ENCODE data around the gene C17orf75.
"Not testable (repeated sequence)": the region's sequence is repeated elsewhere in the genome, so short reads cannot be mapped to it uniquely, and the experiment has no call there.

C17orf75 gene

DNA sequence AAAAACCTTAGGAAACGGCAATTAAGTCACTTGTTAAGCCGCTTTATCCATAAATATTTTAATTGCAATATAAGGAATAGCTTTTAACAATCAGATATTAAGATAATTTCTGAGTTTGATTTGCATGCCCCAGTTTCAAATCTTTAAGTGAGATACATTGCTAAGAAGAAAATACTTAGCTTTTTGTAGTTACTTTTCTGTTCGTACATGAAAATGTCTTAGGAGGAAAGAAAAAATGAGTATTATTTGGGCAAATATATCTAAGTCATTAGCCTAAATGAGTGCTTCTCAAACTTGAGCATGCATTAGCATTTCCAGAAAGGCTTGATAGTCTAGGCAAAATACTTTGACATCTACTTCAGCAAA, 14.4 kb upstream of the C17orf75 start:
- ATAC-seq (replicated peaks; ENCODE audit: extremely low read depth, poor library complexity, severe bottlenecking): no peak
- Mint-ChIP-seq H3K36me3 (ENCODE audit: insufficient read depth) (peaks cover 79% of the 10 kb centered on the region), H3K4me3 (peak overlapping the region; percentile 52), H3K27ac (ENCODE audit: low read depth) (no peak overlapping the region), H3K27me3 (no peaks in the 10 kb centered on the region), H3K4me1 (peaks cover 40% of the 10 kb centered on the region), H3K9me3 (no peaks in the 10 kb centered on the region)
- no peak for DNase-seq (ENCODE audit: low spot score in 2 of 2)

- Mint-ChIP-seq H3K27me3 (no peaks in the 10 kb centered on the region), H3K36me3 (ENCODE audit: insufficient read depth) (peaks cover 75% of the 10 kb centered on the region), H3K4me3 (peak overlapping the region; percentile 59), H3K27ac (ENCODE audit: low read depth) (peak overlapping the region; percentile 73), H3K9me3 (no peaks in the 10 kb centered on the region), H3K4me1 (peaks cover 36% of the 10 kb centered on the region)
- no peak for DNase-seq (ENCODE audit: low spot score in 2 of 2)
- ATAC-seq (replicated peaks; ENCODE audit: extremely low read depth, poor library complexity, severe bottlenecking): no peak
These were observed 13.8 kb upstream of the C17orf75 start for GRCh38 chr17:32355649-32356377.

DNA sequence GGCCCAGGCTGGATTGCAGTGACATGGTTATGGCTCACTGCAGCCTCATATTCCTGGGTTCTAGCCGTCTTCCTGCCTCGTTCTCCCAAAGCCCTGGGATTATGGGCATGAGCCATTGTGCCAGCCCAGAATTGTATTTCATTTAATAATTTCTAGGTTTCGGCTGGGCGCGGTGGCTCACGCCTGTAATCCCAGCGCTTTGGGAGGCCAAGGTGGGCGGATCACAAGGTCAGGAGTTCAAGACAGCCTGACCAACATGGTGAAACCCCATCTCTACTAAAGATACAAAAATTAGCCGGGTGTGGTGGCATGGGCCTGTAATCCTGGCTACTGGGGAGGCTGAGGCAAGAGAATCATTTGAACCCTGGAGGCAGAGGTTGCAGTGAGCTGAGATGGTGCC, 10.8 kb upstream of the C17orf75 start:
- peaks cover 36% of the 10 kb centered on the region for H3K4me1 Mint-ChIP-seq
- not testable (repeated sequence) for H3K27me3 Mint-ChIP-seq; DNase-seq (ENCODE audit: low spot score in 2 of 2); H3K9me3 Mint-ChIP-seq; ATAC-seq (replicated peaks; ENCODE audit: extremely low read depth, poor library complexity, severe bottlenecking)
- H3K36me3 Mint-ChIP-seq (ENCODE audit: insufficient read depth): peaks cover 59% of the 10 kb centered on the region
- peak overlapping the region; percentile 96 for H3K4me3 Mint-ChIP-seq
- peak overlapping the region; percentile 73 for H3K27ac Mint-ChIP-seq (ENCODE audit: low read depth)

- Mint-ChIP-seq H3K4me3 (peak overlapping the region; percentile 96), H3K9me3 (no peaks in the 10 kb centered on the region), H3K4me1 (peaks cover 28% of the 10 kb centered on the region), H3K27me3 (no peaks in the 10 kb centered on the region), H3K36me3 (ENCODE audit: insufficient read depth) (peaks cover 50% of the 10 kb centered on the region), H3K27ac (ENCODE audit: low read depth) (peak overlapping the region; percentile 99)
- peak in 1 of 2 donors; percentile 24 for DNase-seq (ENCODE audit: low spot score in 2 of 2)
- ATAC-seq (replicated peaks; ENCODE audit: extremely low read depth, poor library complexity, severe bottlenecking): peak; percentile 59
These were observed 8.9 kb upstream of the C17orf75 start for GRCh38 chr17:32350666-32351418.

DNA sequence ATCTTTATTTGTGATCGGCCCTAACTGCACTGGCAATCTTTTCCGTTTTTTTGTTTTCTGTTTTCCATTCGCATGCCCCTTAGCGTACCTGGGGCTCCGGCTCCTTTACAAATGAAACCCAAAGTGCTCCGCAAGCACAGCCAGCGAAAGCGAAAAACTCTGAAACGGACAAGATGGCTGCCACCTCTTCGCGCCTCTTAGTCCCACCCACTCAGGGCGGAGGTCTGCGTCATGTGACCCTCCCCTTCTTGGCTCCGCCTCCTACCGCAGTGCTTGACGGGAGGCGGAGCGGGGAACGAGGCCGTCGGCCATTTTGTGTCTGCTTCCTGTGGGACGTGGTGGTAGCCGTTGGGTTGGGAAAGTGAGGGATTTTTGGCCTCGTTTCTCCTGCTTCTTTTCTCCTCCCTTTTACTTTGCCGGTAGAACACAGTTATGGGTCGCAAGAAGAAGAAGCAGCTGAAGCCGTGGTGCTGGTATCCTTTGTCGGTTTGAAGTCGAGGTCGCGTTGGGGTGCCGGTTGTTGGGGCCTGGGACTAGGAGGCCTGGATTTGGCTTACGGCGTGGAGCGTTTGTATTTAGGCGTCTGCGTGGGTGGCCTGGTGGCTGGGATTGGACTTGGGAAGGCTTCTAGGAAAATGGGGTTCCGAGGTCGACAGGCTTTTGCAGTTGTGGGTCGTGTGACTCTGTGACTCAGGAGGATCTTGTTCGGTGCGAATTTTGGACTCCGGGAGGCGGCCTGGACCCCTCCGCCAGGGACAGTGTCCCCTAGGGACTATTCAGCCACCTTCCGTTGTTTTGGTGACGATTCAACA, 8.1 kb upstream of the C17orf75 start, which contains the start of gene ZNF207:
Gene ZNF207, plus strand, starts transcription at position 304 of the 812 bp plus-strand sequence. Its CDS starts 129 bp downstream, at position 433.
- peak; percentile 93 for ATAC-seq (replicated peaks; ENCODE audit: extremely low read depth, poor library complexity, severe bottlenecking)
- peaks cover 20% of the 10 kb centered on the region for H3K4me1 Mint-ChIP-seq
- peak within 1 kb of the TSS; percentile 99 for H3K27ac Mint-ChIP-seq (ENCODE audit: low read depth)
- H3K4me3 Mint-ChIP-seq: peak within 1 kb of the TSS; percentile 96
- peaks cover 45% of the 10 kb centered on the region for H3K36me3 Mint-ChIP-seq (ENCODE audit: insufficient read depth)
- H3K9me3 Mint-ChIP-seq: no peaks in the 10 kb centered on the region
- H3K27me3 Mint-ChIP-seq: no peaks in the 10 kb centered on the region
- peak; percentile 91 to 95 for DNase-seq (ENCODE audit: low spot score in 2 of 2)

- no peaks in the 10 kb centered on the region for H3K27me3 Mint-ChIP-seq
- H3K4me1 Mint-ChIP-seq: peaks cover 14% of the 10 kb centered on the region
- H3K27ac Mint-ChIP-seq (ENCODE audit: low read depth): peak overlapping the region; percentile 99
- H3K9me3 Mint-ChIP-seq: no peaks in the 10 kb centered on the region
- H3K4me3 Mint-ChIP-seq: peak overlapping the region; percentile 96
- DNase-seq (ENCODE audit: low spot score in 2 of 2) (no peak), ATAC-seq (replicated peaks; ENCODE audit: extremely low read depth, poor library complexity, severe bottlenecking) (no peak)
- peaks cover 39% of the 10 kb centered on the region for H3K36me3 Mint-ChIP-seq (ENCODE audit: insufficient read depth)
These were observed 7.5 kb upstream of the C17orf75 start for GRCh38 chr17:32349503-32349853.

- Mint-ChIP-seq H3K4me1 (peaks cover 14% of the 10 kb centered on the region), H3K9me3 (no peaks in the 10 kb centered on the region), H3K27ac (ENCODE audit: low read depth) (no peak overlapping the region), H3K36me3 (ENCODE audit: insufficient read depth) (peaks cover 28% of the 10 kb centered on the region), H3K27me3 (no peaks in the 10 kb centered on the region), H3K4me3 (peak overlapping the region; percentile 96)
- DNase-seq (ENCODE audit: low spot score in 2 of 2) (no peak), ATAC-seq (replicated peaks; ENCODE audit: extremely low read depth, poor library complexity, severe bottlenecking) (no peak)
These were observed 6.5 kb upstream of the C17orf75 start for GRCh38 chr17:32348483-32348800.

DNA sequence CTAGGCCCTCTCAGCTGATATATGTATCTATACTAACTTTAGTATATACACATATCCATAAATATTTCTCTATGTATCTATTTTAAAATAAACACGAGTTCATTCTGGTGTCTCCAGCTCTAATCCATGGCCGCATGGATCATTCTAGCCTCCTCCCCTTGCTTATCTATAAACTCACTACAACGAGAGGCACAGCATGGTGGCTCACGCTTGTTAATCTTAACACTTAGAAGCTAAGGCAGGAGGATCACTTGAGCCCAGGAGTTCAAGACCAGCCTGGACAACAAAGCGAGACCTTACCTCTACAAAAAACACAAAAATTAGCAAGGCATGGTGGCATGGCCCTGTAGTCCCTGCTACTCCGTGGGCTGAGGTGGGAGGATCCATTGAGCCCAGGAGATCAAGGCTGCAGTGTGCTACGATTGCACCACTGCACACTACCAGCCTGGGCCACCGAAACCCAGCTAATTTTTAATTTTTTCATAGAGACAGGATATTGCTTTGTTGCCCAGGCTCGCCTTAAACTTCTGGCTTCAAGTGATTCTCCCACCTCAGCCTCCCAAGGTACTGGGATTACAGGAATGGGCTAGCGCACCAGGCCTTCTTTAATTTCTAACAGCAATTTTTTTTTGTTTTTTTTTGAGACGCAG, 4.1 kb upstream of the C17orf75 start:
- H3K4me1 Mint-ChIP-seq: peaks cover 22% of the 10 kb centered on the region
- DNase-seq (ENCODE audit: low spot score in 2 of 2): no peak
- H3K27me3 Mint-ChIP-seq: no peaks in the 10 kb centered on the region
- no peaks in the 10 kb centered on the region for H3K9me3 Mint-ChIP-seq
- no peak for ATAC-seq (replicated peaks; ENCODE audit: extremely low read depth, poor library complexity, severe bottlenecking)
- no peak overlapping the region for H3K4me3 Mint-ChIP-seq
- H3K27ac Mint-ChIP-seq (ENCODE audit: low read depth): no peak overlapping the region
- peaks cover 19% of the 10 kb centered on the region for H3K36me3 Mint-ChIP-seq (ENCODE audit: insufficient read depth)

DNA sequence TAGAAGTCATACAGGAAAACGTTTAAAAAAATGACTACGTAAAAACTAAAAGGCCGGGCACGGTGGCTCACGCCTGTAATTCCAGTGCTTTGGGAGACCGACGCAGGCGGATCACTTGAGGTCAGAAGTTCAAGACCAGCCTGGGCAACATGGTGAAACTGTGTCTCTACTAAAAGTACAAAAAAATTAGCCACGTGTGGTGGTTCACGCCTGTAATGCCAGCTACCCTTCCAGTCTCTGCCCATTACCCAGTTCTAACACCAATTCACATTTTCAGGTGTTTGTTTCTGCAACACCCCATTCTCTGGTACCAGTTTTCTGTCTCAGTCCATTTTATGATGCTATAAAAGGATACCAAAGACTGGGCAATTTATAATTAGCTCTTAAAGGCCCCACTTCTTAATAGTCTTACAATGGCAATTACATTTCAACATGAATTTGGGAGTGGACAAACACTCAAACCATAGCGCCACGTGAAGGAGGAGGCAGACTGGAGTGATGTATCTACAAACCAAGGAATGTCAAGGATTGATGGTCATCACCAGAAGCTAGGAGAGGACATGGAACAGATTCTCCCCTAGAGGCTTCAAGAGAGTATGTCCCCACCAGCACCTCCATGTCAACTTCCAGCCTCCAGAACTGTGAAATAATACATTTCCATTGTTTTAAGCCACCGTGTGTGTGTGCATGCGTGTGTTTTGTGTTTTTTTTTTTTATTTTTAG, 791 bp upstream of the C17orf75 start:
- peaks cover 14% of the 10 kb centered on the region for H3K36me3 Mint-ChIP-seq (ENCODE audit: insufficient read depth)
- H3K4me1 Mint-ChIP-seq: peaks cover 12% of the 10 kb centered on the region
- H3K4me3 Mint-ChIP-seq: peak overlapping the region; percentile 92
- ATAC-seq (replicated peaks; ENCODE audit: extremely low read depth, poor library complexity, severe bottlenecking): no peak
- peak overlapping the region; percentile 97 for H3K27ac Mint-ChIP-seq (ENCODE audit: low read depth)
- no peaks in the 10 kb centered on the region for H3K27me3 Mint-ChIP-seq
- no peaks in the 10 kb centered on the region for H3K9me3 Mint-ChIP-seq
- DNase-seq (ENCODE audit: low spot score in 2 of 2): no peak

- peak in 1 of 2 donors; percentile 32 for DNase-seq (ENCODE audit: low spot score in 2 of 2)
- ATAC-seq (replicated peaks; ENCODE audit: extremely low read depth, poor library complexity, severe bottlenecking): peak; percentile 52
- no peaks in the 10 kb centered on the region for H3K27me3 Mint-ChIP-seq
- peaks cover 12% of the 10 kb centered on the region for H3K4me1 Mint-ChIP-seq
- peaks cover 17% of the 10 kb centered on the region for H3K36me3 Mint-ChIP-seq (ENCODE audit: insufficient read depth)
- peak overlapping the region; percentile 92 for H3K4me3 Mint-ChIP-seq
- no peaks in the 10 kb centered on the region for H3K9me3 Mint-ChIP-seq
- peak overlapping the region; percentile 97 for H3K27ac Mint-ChIP-seq (ENCODE audit: low read depth)
These were observed 674 bp downstream of the C17orf75 start for GRCh38 chr17:32341141-32341856.

- H3K27ac Mint-ChIP-seq (ENCODE audit: low read depth): no peak overlapping the region
- no peak overlapping the region for H3K4me3 Mint-ChIP-seq
- H3K4me1 Mint-ChIP-seq: peaks cover 15% of the 10 kb centered on the region
- DNase-seq (ENCODE audit: low spot score in 2 of 2) (no peak), ATAC-seq (replicated peaks; ENCODE audit: extremely low read depth, poor library complexity, severe bottlenecking) (no peak)
- H3K36me3 Mint-ChIP-seq (ENCODE audit: insufficient read depth): peaks cover 18% of the 10 kb centered on the region
- H3K9me3 Mint-ChIP-seq: no peaks in the 10 kb centered on the region
- no peaks in the 10 kb centered on the region for H3K27me3 Mint-ChIP-seq
These were observed 6.3 kb downstream of the C17orf75 start for GRCh38 chr17:32335687-32336086.
